Panc1 (cell line): Measurements from ENCODE around the gene KLF15. TPM values are rescaled to one million over a fixed set of nuclear protein-coding genes. Genes with fewer than 3 reads are reported as not detected.
A peak's percentile ranks its signal among the peaks of the same experiment; 100 is the strongest.

ENCODE experiments used
- ATAC-seq: fragments of 200-7000 bp; cut with Tn5 transposase; 2 replicates; pipeline ENCODE4 v1.9.1; 2020; ENCODE audit warnings: mild to moderate bottlenecking, moderate library complexity
- BruUV-seq: library from RNA; stranded (reverse); fragments of 400-500 nt; replicated peaks from 2 replicates; lab custom pipeline; 2021; lab: Mats Ljungman, UMichigan
- CTCF ChIA-PET: fragments of 300-600 bp; sonication (Branson Sonifier 250); formaldehyde crosslinking; loops from one replicate; lab custom pipeline; 2022; ENCODE audit warnings: antibody characterized with exemption; lab: Charles Lee
- POLR2A ChIA-PET: fragments of 300-600 bp; sonication (Branson Sonifier 250); formaldehyde crosslinking; loops from one replicate; lab custom pipeline; 2022; ENCODE audit warnings: antibody characterized with exemption; lab: Charles Lee
- DNase-seq: peaks from one replicate; pipeline ENCODE4 v3.0.0-alpha.2; 2010; ENCODE audit warnings: low read depth, low spot score
- H3K27ac ChIP-seq: 2 replicates; pipeline ENCODE4 v1.5.1; 2011; ENCODE audit warnings: mild to moderate bottlenecking, low read length, inconsistent platforms
- H3K27me3 ChIP-seq: fragments of 200-500 bp; sonication (Bioruptor generic); 2 replicates; pipeline ENCODE4 v1.6.0; 2014; ENCODE audit warnings: low read length, inconsistent platforms; ENCODE audit not compliant: control insufficient read depth, insufficient read depth
- H3K36me3 ChIP-seq: fragments of 200-500 bp; sonication (Bioruptor generic); 2 replicates; pipeline ENCODE4 v1.5.1; 2014; ENCODE audit warnings: inconsistent platforms, mild to moderate bottlenecking, low read length, moderate library complexity; ENCODE audit not compliant: control insufficient read depth, insufficient read depth
- H3K4me1 ChIP-seq: 2 replicates; pipeline ENCODE4 v1.5.1; 2011; ENCODE audit warnings: inconsistent platforms, mild to moderate bottlenecking, low read length, moderate library complexity; ENCODE audit not compliant: control insufficient read depth, insufficient read depth
- H3K4me3 ChIP-seq, 2 experiments: 2 replicates each; pipeline ENCODE4 v1.5.1; 2011 to 2012; ENCODE audit warnings: low read depth in 2 of 2, low read length in 2 of 2, mild to moderate bottlenecking in 2 of 2, inconsistent platforms in 1 of 2, moderate library complexity in 1 of 2
- H3K9me3 ChIP-seq: fragments of 200-500 bp; sonication (Bioruptor generic); 2 replicates; pipeline ENCODE4 v1.5.1; 2014; ENCODE audit warnings: low read depth, mild to moderate bottlenecking, inconsistent platforms, low read length, moderate library complexity; ENCODE audit not compliant: control insufficient read depth, insufficient read depth
- CTCF ChIP-seq: fragments of 450-650 bp; IDR thresholded peaks from 2 replicates; pipeline ENCODE4 v1.5.1; 2017; ENCODE audit warnings: mild to moderate bottlenecking
- POLR2AphosphoS5 ChIP-seq: IDR thresholded peaks from 2 replicates; pipeline ENCODE4 v1.6.1; 2012; ENCODE audit warnings: mild to moderate bottlenecking, low read depth, low read length, moderate library complexity
- REST ChIP-seq, 2 experiments: IDR thresholded peaks; 2 replicates each; pipeline ENCODE4 v1.6.1; 2011 to 2012; ENCODE audit warnings: low read depth in 2 of 2, control low read depth in 1 of 2, low read length in 1 of 2, mild to moderate bottlenecking in 1 of 2, moderate library complexity in 1 of 2; ENCODE audit not compliant: insufficient read depth in 1 of 2
- SIN3A ChIP-seq: IDR thresholded peaks from 2 replicates; pipeline ENCODE4 v1.6.1; 2012; ENCODE audit warnings: low read depth, mild to moderate bottlenecking, low read length, moderate library complexity, borderline replicate concordance; ENCODE audit not compliant: insufficient read depth
- TCF7L2 ChIP-seq: IDR thresholded peaks from 2 replicates; pipeline ENCODE4 v1.6.1; 2011; ENCODE audit warnings: mild to moderate bottlenecking, low read depth, low read length, inconsistent platforms
- in situ Hi-C: cut with HindIII; loops from 2 replicates; pipeline ENCODE4 v1.10.0; 2016; ENCODE audit warnings: low sequenced_read_pairs, low pct_unique_long_range_greater_than_20kb
- intact Hi-C: fragments of 100-400 bp; cut with micrococcal nuclease; formaldehyde crosslinking; loops from one replicate; pipeline ENCODE4 v1.10.0; 2022; ENCODE audit not compliant: unreplicated experiment
- total RNA-seq: library from RNA; stranded (reverse); gene quantifications from one replicate; pipeline ENCODE4 v1.2.1, GENCODE V29; 2021; ENCODE audit not compliant: unreplicated experiment

The KLF15 gene
- total RNA-seq, 1 experiment from 2014 or later, result 0.10 TPM

- in situ Hi-C loops, result no loop called here
- intact Hi-C loops, result loop anchor here (10.0 kb wide), 1 partner anchor 600 kb away; no protein-coding TSS in a partner anchor
- H3K27ac ChIP-seq, result no peak overlapping the region
- TF ChIP-seq CTCF, result no peak
- H3K36me3 ChIP-seq, result no peaks in the 10 kb centered on the region
- H3K9me3 ChIP-seq, result peaks cover 7% of the 10 kb centered on the region; the same call in 1 of the 2 replicates
- ChIA-PET CTCF (no interaction called here), POLR2A (interaction anchor here (0.6 kb wide), 1 partner anchor 71 kb away, joined by 3 read pairs; no protein-coding TSS in a partner anchor)
- H3K4me3 ChIP-seq, result no peak overlapping the region
- ATAC-seq, result no peak
- peak; percentile 13 for DNase-seq
- no TSS peak for BruUV-seq
- no peaks in the 10 kb centered on the region for H3K4me1 ChIP-seq
- H3K27me3 ChIP-seq, result no peaks in the 10 kb centered on the region
Observed at GRCh38 chr3:126304704-126305103, 52.5 kb downstream of the KLF15 start.

- in situ Hi-C loops, result no loop called here
- BruUV-seq, result no TSS peak
- no peaks in the 10 kb centered on the region for H3K4me1 ChIP-seq
- no peaks in the 10 kb centered on the region for H3K27me3 ChIP-seq
- intact Hi-C loops, result loop anchor here (10.0 kb wide), 1 partner anchor 601 kb away; no protein-coding TSS in a partner anchor
- peaks cover 7% of the 10 kb centered on the region; the same call in 1 of the 2 replicates for H3K9me3 ChIP-seq
- DNase-seq (no peak), ATAC-seq (no peak)
- no peaks in the 10 kb centered on the region for H3K36me3 ChIP-seq
- ChIA-PET POLR2A (no interaction called here), CTCF (no interaction called here)
- H3K4me3 ChIP-seq, result no peak overlapping the region
- TF ChIP-seq CTCF (no peak), TCF7L2 (no peak), POLR2AphosphoS5 (no peak), SIN3A (no peak), REST (IDR thresholded peaks at IDR 0.05; ENCODE audit: insufficient read depth in 1 of 2, low read depth in 2 of 2, low read length in 1 of 2) (no peak)
- H3K27ac ChIP-seq, result no peak overlapping the region
Observed at GRCh38 chr3:126304291-126304690, 52.9 kb downstream of the KLF15 start.
